Progenitor cell of endocrine pancreas (in vitro differentiated cells): ENCODE results near the gene CUX1. TPM values are rescaled to one million over a fixed set of nuclear protein-coding genes. Genes with fewer than 3 reads are reported as not detected.

Source experiments
- DNase-seq: peaks from one replicate; pipeline ENCODE4 v3.0.0; 2021; ENCODE audit warnings: low spot score; ENCODE audit not compliant: unreplicated experiment
- H3K27ac Mint-ChIP-seq: 2 replicates; pipeline ENCODE4 v1.8.0; 2021; ENCODE audit warnings: mild to moderate bottlenecking, moderate library complexity, mixed read lengths
- H3K27me3 Mint-ChIP-seq: 2 replicates; pipeline ENCODE4 v1.8.0; 2021; ENCODE audit warnings: mixed read lengths
- H3K36me3 Mint-ChIP-seq: 2 replicates; pipeline ENCODE4 v1.8.0; 2022; ENCODE audit warnings: mixed read lengths; ENCODE audit not compliant: insufficient read depth
- H3K4me1 Mint-ChIP-seq: 2 replicates; pipeline ENCODE4 v1.8.0; 2021; ENCODE audit warnings: low read depth, mixed read lengths
- H3K4me3 Mint-ChIP-seq: 2 replicates; pipeline ENCODE4 v1.8.0; 2021; ENCODE audit warnings: low read depth, mild to moderate bottlenecking, moderate library complexity, mixed read lengths
- H3K9me3 Mint-ChIP-seq: 2 replicates; pipeline ENCODE4 v1.8.0; 2021; ENCODE audit warnings: low read depth, mixed read lengths
- CTCF ChIP-seq: fragments of 200-600 bp; sonication (generic); IDR thresholded peaks from one replicate; pipeline ENCODE4 v1.5.0; 2021; ENCODE audit warnings: antibody characterized with exemption, mild to moderate bottlenecking; ENCODE audit not compliant: unreplicated experiment
- total RNA-seq: library from RNA; stranded (reverse); gene quantifications from 2 replicates; pipeline ENCODE4 v1.2.1, GENCODE V29; 2021

The CUX1 gene
- total RNA-seq, 1 donor from 2014 or later, result 103 TPM

- H3K27me3 Mint-ChIP-seq, result no peaks in the 10 kb centered on the region
- no peak overlapping the region for H3K4me3 Mint-ChIP-seq
- peaks cover 8% of the 10 kb centered on the region for H3K4me1 Mint-ChIP-seq
- H3K36me3 Mint-ChIP-seq, result peaks cover 12% of the 10 kb centered on the region
- no peak for TF ChIP-seq CTCF
- H3K27ac Mint-ChIP-seq, result no peak overlapping the region
- DNase-seq, result no peak
- no peaks in the 10 kb centered on the region for H3K9me3 Mint-ChIP-seq
These were observed 418.7 kb downstream of the CUX1 start for GRCh38 chr7:102236102-102236501.

DNA sequence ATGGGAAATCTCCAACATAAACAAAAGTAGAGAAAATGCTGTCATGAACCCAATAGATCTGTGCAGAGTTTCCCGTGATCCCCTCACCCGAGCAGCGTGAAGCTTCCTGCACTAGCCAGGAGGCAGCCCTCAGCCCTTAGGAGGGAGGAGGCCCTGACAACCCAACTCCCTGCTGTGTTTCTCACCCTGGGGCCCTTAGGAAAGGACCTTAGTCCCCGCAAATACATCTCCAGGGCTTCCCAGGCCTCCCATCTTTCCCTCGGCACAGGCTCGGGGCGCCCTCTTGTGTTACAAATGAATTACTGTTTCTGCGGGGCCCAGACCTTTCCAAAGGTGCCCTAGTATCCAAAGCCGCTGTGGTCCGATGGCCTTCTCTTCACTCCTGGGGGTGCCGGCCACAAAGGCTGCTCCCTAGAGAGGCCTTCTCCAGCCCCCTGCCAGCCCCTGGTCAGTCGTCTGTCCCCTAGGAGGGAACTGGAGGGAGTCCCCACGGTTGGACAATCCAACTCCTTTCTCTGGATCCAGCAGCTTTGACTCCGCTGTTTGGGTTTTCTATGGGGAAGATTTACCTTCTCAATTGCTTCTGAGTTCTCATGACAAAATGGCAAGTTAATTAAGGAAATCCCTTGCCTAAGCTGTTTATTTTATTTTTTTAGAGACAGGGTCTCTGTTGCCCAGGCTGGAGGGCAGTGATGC is 419.3 kb downstream of the CUX1 start:
- H3K9me3 Mint-ChIP-seq, result no peaks in the 10 kb centered on the region
- peak; percentile 49 for DNase-seq

GRCh38 chr7:102239206-102239820 is 421.9 kb downstream of the CUX1 start:
- H3K27ac Mint-ChIP-seq, result no peak overlapping the region
- DNase-seq, result no peak
- H3K4me3 Mint-ChIP-seq, result no peak overlapping the region
- H3K9me3 Mint-ChIP-seq, result no peaks in the 10 kb centered on the region
- H3K27me3 Mint-ChIP-seq, result no peaks in the 10 kb centered on the region
- H3K36me3 Mint-ChIP-seq, result peaks cover 15% of the 10 kb centered on the region
- no peak for TF ChIP-seq CTCF
- peaks cover 5% of the 10 kb centered on the region for H3K4me1 Mint-ChIP-seq

More for the DNA sequence above, 419.3 kb downstream of the CUX1 start:
- no peak overlapping the region for H3K4me3 Mint-ChIP-seq
- H3K27ac Mint-ChIP-seq, result peak overlapping the region; percentile 80
- peaks cover 8% of the 10 kb centered on the region for H3K4me1 Mint-ChIP-seq
- peak; percentile 89 for TF ChIP-seq CTCF
- H3K36me3 Mint-ChIP-seq, result peaks cover 12% of the 10 kb centered on the region
- H3K27me3 Mint-ChIP-seq, result no peaks in the 10 kb centered on the region

DNA sequence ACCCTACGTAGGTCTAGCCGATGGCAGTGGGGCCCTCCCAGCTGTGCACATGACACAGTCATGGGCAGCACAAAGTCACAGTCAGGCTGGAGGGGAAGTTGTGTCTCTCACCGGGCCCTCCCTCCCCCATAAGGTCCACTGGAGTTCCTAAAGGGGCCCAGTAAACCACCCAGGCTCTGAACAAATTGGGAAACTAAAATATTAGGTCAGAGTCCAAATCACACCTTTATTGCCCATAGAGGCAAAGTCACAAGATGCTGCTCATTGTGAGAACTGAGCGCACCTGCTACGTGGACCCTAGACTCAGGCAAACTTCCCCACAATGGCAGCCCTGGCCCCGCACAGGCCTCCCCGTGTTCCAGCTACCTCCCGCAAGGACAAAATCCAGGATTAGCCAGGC is 424.0 kb downstream of the CUX1 start:
- Mint-ChIP-seq H3K9me3 (no peaks in the 10 kb centered on the region), H3K27ac (peak overlapping the region; percentile 37), H3K36me3 (peaks cover 15% of the 10 kb centered on the region), H3K27me3 (no peaks in the 10 kb centered on the region), H3K4me3 (no peak overlapping the region), H3K4me1 (peaks cover 7% of the 10 kb centered on the region)
- DNase-seq, result no peak
- no peak for TF ChIP-seq CTCF

- no peak for DNase-seq
- Mint-ChIP-seq H3K27ac (peak overlapping the region; percentile 87), H3K9me3 (no peaks in the 10 kb centered on the region), H3K4me1 (peaks cover 5% of the 10 kb centered on the region), H3K36me3 (peaks cover 13% of the 10 kb centered on the region), H3K4me3 (no peak overlapping the region), H3K27me3 (no peaks in the 10 kb centered on the region)
- no peak for TF ChIP-seq CTCF
These were observed 427.2 kb downstream of the CUX1 start for GRCh38 chr7:102244601-102245000.
